K562 (cell line): ENCODE measurements around the gene SMC1A. TPM values are rescaled to one million over a fixed set of nuclear protein-coding genes. Genes with fewer than 3 reads are reported as not detected.

Experiments
- DEAF1 ChIP-seq: fragments of 450-650 bp; formaldehyde crosslinking; IDR thresholded peaks from 2 replicates; pipeline ENCODE4 v1.4.0; 2020; ENCODE audit warnings: mild to moderate bottlenecking, moderate library complexity
- EHMT2 ChIP-seq: fragments of 450-650 bp; IDR thresholded peaks from 2 replicates; pipeline ENCODE4 v1.6.1; 2018; ENCODE audit warnings: antibody characterized with exemption
- NR1H2 ChIP-seq: sonication (generic); formaldehyde crosslinking; IDR thresholded peaks from 2 replicates; pipeline ENCODE4 v1.4.0; 2020; ENCODE audit warnings: mild to moderate bottlenecking, missing genetic modification reagents
- ZNF253 ChIP-seq: fragments of 250-450 bp; sonication (Bioruptor Pico); conservative IDR thresholded peaks from 2 replicates; pipeline ENCODE4 v1.6.1; 2021; ENCODE audit warnings: mild to moderate bottlenecking
- polyA plus RNA-seq, 8 experiments: library from polyadenylated mRNA; depleted of rRNA in 4 of 8; stranded (reverse) in 5 of 8; unstranded in 3 of 8; fragments of >200 nt; fragmentation: Nextera tagmentation in 2 of 8; fragmentation: Illumina TruSeq in 1 of 8; extraction: Ambion mirVana in 2 of 8; extraction: Trizol in 1 of 8; gene quantifications; 2 replicates each; pipeline versions ENCODE4 v1.2.1 to v1.2.3, GENCODE V29; 2011 to 2014; ENCODE audit warnings: inconsistent platforms in 1 of 8, missing spikeins in 1 of 8
- total RNA-seq, 7 experiments: library from RNA; depleted of rRNA in 6 of 7; stranded (reverse); fragments of >200 nt in 6 of 7; fragmentation: Illumina TruSeq in 2 of 7; extraction: Trizol in 2 of 7; gene quantifications; 2 replicates each; pipeline versions ENCODE4 v1.2.1 to v1.2.3, GENCODE V29; 2011 to 2021; ENCODE audit warnings: low replicate concordance in 1 of 7
- TF ChIP-seq, protein P1 (sequence below): fragments of 200-600 bp; sonication (generic); IDR thresholded peaks from one replicate; pipeline ENCODE4 v1.6.1; 2012; ENCODE audit warnings: mild to moderate bottlenecking, low read depth, low read length, inconsistent platforms

Gene SMC1A
- total and polyA plus RNA-seq, 9 of the 15 experiments (the other 6 are each of a cell fraction or from before 2014, with no cell fraction given), result 28.5 to 126 (median 71.2) TPM

- TF ChIP-seq NR1H2 (CRISPR knock-in tag) (no peak), ZNF253 (CRISPR knock-in tag) (no peak), EHMT2 (no peak), DEAF1 (no peak)
- TF ChIP-seq, protein P1, sequence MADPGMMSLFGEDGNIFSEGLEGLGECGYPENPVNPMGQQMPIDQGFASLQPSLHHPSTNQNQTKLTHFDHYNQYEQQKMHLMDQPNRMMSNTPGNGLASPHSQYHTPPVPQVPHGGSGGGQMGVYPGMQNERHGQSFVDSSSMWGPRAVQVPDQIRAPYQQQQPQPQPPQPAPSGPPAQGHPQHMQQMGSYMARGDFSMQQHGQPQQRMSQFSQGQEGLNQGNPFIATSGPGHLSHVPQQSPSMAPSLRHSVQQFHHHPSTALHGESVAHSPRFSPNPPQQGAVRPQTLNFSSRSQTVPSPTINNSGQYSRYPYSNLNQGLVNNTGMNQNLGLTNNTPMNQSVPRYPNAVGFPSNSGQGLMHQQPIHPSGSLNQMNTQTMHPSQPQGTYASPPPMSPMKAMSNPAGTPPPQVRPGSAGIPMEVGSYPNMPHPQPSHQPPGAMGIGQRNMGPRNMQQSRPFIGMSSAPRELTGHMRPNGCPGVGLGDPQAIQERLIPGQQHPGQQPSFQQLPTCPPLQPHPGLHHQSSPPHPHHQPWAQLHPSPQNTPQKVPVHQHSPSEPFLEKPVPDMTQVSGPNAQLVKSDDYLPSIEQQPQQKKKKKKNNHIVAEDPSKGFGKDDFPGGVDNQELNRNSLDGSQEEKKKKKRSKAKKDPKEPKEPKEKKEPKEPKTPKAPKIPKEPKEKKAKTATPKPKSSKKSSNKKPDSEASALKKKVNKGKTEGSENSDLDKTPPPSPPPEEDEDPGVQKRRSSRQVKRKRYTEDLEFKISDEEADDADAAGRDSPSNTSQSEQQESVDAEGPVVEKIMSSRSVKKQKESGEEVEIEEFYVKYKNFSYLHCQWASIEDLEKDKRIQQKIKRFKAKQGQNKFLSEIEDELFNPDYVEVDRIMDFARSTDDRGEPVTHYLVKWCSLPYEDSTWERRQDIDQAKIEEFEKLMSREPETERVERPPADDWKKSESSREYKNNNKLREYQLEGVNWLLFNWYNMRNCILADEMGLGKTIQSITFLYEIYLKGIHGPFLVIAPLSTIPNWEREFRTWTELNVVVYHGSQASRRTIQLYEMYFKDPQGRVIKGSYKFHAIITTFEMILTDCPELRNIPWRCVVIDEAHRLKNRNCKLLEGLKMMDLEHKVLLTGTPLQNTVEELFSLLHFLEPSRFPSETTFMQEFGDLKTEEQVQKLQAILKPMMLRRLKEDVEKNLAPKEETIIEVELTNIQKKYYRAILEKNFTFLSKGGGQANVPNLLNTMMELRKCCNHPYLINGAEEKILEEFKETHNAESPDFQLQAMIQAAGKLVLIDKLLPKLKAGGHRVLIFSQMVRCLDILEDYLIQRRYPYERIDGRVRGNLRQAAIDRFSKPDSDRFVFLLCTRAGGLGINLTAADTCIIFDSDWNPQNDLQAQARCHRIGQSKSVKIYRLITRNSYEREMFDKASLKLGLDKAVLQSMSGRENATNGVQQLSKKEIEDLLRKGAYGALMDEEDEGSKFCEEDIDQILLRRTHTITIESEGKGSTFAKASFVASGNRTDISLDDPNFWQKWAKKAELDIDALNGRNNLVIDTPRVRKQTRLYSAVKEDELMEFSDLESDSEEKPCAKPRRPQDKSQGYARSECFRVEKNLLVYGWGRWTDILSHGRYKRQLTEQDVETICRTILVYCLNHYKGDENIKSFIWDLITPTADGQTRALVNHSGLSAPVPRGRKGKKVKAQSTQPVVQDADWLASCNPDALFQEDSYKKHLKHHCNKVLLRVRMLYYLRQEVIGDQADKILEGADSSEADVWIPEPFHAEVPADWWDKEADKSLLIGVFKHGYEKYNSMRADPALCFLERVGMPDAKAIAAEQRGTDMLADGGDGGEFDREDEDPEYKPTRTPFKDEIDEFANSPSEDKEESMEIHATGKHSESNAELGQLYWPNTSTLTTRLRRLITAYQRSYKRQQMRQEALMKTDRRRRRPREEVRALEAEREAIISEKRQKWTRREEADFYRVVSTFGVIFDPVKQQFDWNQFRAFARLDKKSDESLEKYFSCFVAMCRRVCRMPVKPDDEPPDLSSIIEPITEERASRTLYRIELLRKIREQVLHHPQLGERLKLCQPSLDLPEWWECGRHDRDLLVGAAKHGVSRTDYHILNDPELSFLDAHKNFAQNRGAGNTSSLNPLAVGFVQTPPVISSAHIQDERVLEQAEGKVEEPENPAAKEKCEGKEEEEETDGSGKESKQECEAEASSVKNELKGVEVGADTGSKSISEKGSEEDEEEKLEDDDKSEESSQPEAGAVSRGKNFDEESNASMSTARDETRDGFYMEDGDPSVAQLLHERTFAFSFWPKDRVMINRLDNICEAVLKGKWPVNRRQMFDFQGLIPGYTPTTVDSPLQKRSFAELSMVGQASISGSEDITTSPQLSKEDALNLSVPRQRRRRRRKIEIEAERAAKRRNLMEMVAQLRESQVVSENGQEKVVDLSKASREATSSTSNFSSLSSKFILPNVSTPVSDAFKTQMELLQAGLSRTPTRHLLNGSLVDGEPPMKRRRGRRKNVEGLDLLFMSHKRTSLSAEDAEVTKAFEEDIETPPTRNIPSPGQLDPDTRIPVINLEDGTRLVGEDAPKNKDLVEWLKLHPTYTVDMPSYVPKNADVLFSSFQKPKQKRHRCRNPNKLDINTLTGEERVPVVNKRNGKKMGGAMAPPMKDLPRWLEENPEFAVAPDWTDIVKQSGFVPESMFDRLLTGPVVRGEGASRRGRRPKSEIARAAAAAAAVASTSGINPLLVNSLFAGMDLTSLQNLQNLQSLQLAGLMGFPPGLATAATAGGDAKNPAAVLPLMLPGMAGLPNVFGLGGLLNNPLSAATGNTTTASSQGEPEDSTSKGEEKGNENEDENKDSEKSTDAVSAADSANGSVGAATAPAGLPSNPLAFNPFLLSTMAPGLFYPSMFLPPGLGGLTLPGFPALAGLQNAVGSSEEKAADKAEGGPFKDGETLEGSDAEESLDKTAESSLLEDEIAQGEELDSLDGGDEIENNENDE, result no peak
Observed at GRCh38 chrX:53440101-53440500, 17.6 kb upstream of the SMC1A start (continued).
